HEK293 (cell line): ENCODE results near the gene IRX5.

Source experiments
- CTCF ChIA-PET: fragments of 350-600 bp; formaldehyde crosslinking; extraction: SDS; loops from one replicate; lab custom pipeline; 2021; ENCODE audit warnings: antibody characterized with exemption; lab: Yijun Ruan, JAX
- POLR2A ChIA-PET: fragments of 300-600 bp; formaldehyde crosslinking; extraction: SDS; loops from one replicate; lab custom pipeline; 2020; ENCODE audit warnings: antibody characterized with exemption, inconsistent platforms; lab: Yijun Ruan, JAX
- H3K27ac ChIP-seq: fragments of 200-500 bp; sonication (Bioruptor generic); 2 replicates; pipeline ENCODE4 v1.5.1; 2014; ENCODE audit warnings: low read depth, low read length, control low read depth, inconsistent platforms; ENCODE audit errors: extremely low read depth
- H3K36me3 ChIP-seq, 2 experiments: fragments of 200-500 bp in 1 of 2; sonication (Bioruptor generic) in 1 of 2; 1 replicate in 1 of 2; 2 replicates in 1 of 2; pipeline ENCODE4 v1.5.1; 2014 to 2017; ENCODE audit warnings: inconsistent platforms in 2 of 2, low read length in 2 of 2; ENCODE audit not compliant: control insufficient read depth in 2 of 2, insufficient read depth in 1 of 2
- H3K4me1 ChIP-seq: fragments of 200-500 bp; sonication (Bioruptor generic); 2 replicates; pipeline ENCODE4 v1.5.1; 2014; ENCODE audit warnings: mild to moderate bottlenecking, low read length, inconsistent platforms; ENCODE audit not compliant: control insufficient read depth, insufficient read depth
- H3K4me3 ChIP-seq: 2 replicates; pipeline ENCODE4 v1.5.1; 2011; ENCODE audit warnings: low read depth, mild to moderate bottlenecking, control low read depth, low read length, moderate library complexity
- H3K9me3 ChIP-seq: fragments of 200-500 bp; sonication (Bioruptor generic); 2 replicates; pipeline ENCODE4 v1.5.1; 2014; ENCODE audit warnings: low read depth, low read length, inconsistent platforms; ENCODE audit not compliant: control insufficient read depth, insufficient read depth
- BCL11A ChIP-seq: fragments of 450-650 bp; formaldehyde crosslinking; IDR thresholded peaks from 2 replicates; pipeline ENCODE4 v1.5.1; 2016; ENCODE audit warnings: low read depth, missing biosample characterization, missing genetic modification characterization
- IKZF3 ChIP-seq: fragments of 450-650 bp; IDR thresholded peaks from 2 replicates; pipeline ENCODE4 v1.5.0; 2018; ENCODE audit warnings: missing biosample characterization, mild to moderate bottlenecking, missing genetic modification characterization, moderate library complexity
- KLF16 ChIP-seq: fragments of 450-650 bp; formaldehyde crosslinking; IDR thresholded peaks from 2 replicates; pipeline ENCODE4 v1.5.1; 2017; ENCODE audit warnings: missing biosample characterization, missing genetic modification characterization
- MEIS1 ChIP-seq: sonication (generic); formaldehyde crosslinking; IDR thresholded peaks from 2 replicates; pipeline ENCODE4 v1.8.1; 2022; ENCODE audit warnings: missing genetic modification reagents, mild to moderate bottlenecking, borderline replicate concordance
- TCF7L2 ChIP-seq: IDR thresholded peaks from 2 replicates; pipeline ENCODE4 v1.6.1; 2011; ENCODE audit warnings: low read depth, mild to moderate bottlenecking, inconsistent platforms, low read length, moderate library complexity, borderline replicate concordance
- TRIM28 ChIP-seq: IDR thresholded peaks from 2 replicates; pipeline ENCODE4 v1.6.1; 2011; ENCODE audit warnings: low read length, control low read depth, borderline replicate concordance
- ZBTB20 ChIP-seq: fragments of 450-650 bp; formaldehyde crosslinking; IDR thresholded peaks from 2 replicates; pipeline ENCODE4 v1.5.1; 2016; ENCODE audit warnings: missing biosample characterization, missing genetic modification characterization
- ZBTB21 ChIP-seq: fragments of 450-650 bp; formaldehyde crosslinking; IDR thresholded peaks from 2 replicates; pipeline ENCODE4 v1.5.1; 2017; ENCODE audit warnings: missing biosample characterization, missing genetic modification characterization
- ZEB2 ChIP-seq: fragments of 450-650 bp; formaldehyde crosslinking; IDR thresholded peaks from 2 replicates; pipeline ENCODE4 v1.5.1; 2016; ENCODE audit warnings: missing biosample characterization, missing genetic modification characterization
- ZNF112 ChIP-seq: fragments of 450-650 bp; formaldehyde crosslinking; IDR thresholded peaks from 2 replicates; pipeline ENCODE4 v1.5.0; 2017; ENCODE audit warnings: missing biosample characterization, missing genetic modification characterization
- ZNF114 ChIP-seq: fragments of 450-650 bp; formaldehyde crosslinking; IDR thresholded peaks from 2 replicates; pipeline ENCODE4 v1.5.0; 2017; ENCODE audit warnings: missing biosample characterization, missing genetic modification characterization
- ZNF155 ChIP-seq: fragments of 450-650 bp; formaldehyde crosslinking; IDR thresholded peaks from 2 replicates; pipeline ENCODE4 v1.5.1; 2016; ENCODE audit warnings: missing biosample characterization, missing genetic modification characterization
- ZNF223 ChIP-seq: fragments of 450-650 bp; formaldehyde crosslinking; IDR thresholded peaks from 2 replicates; pipeline ENCODE4 v1.5.1; 2016; ENCODE audit warnings: missing biosample characterization, missing genetic modification characterization
- ZNF239 ChIP-seq: fragments of 450-650 bp; formaldehyde crosslinking; IDR thresholded peaks from 2 replicates; pipeline ENCODE4 v1.5.1; 2016; ENCODE audit warnings: missing biosample characterization, missing genetic modification characterization
- ZNF24 ChIP-seq: fragments of 450-650 bp; formaldehyde crosslinking; IDR thresholded peaks from 2 replicates; pipeline ENCODE4 v1.5.1; 2016; ENCODE audit warnings: missing biosample characterization, missing genetic modification characterization
- ZNF248 ChIP-seq: fragments of 450-650 bp; formaldehyde crosslinking; IDR thresholded peaks from 2 replicates; pipeline ENCODE4 v1.5.1; 2017; ENCODE audit warnings: missing biosample characterization, missing genetic modification characterization
- ZNF302 ChIP-seq: fragments of 450-650 bp; formaldehyde crosslinking; IDR thresholded peaks from 2 replicates; pipeline ENCODE4 v1.5.1; 2016; ENCODE audit warnings: missing biosample characterization, missing genetic modification characterization, low read depth
- ZNF391 ChIP-seq: fragments of 450-650 bp; formaldehyde crosslinking; IDR thresholded peaks from 2 replicates; pipeline ENCODE4 v1.5.1; 2016; ENCODE audit warnings: low read depth, missing biosample characterization, missing genetic modification characterization, borderline replicate concordance
- ZNF555 ChIP-seq: fragments of 450-650 bp; formaldehyde crosslinking; conservative IDR thresholded peaks from 2 replicates; pipeline ENCODE4 v1.5.1; 2017; ENCODE audit warnings: missing biosample characterization, mild to moderate bottlenecking, missing genetic modification characterization, inconsistent platforms
- ZNF670 ChIP-seq: fragments of 450-650 bp; formaldehyde crosslinking; IDR thresholded peaks from 2 replicates; pipeline ENCODE4 v1.5.1; 2016; ENCODE audit warnings: missing biosample characterization, missing genetic modification characterization, low read depth
- ZNF707 ChIP-seq: fragments of 450-650 bp; formaldehyde crosslinking; IDR thresholded peaks from 2 replicates; pipeline ENCODE4 v1.5.1; 2016; ENCODE audit warnings: missing biosample characterization, missing genetic modification characterization
- ZNF777 ChIP-seq: fragments of 450-650 bp; formaldehyde crosslinking; IDR thresholded peaks from 2 replicates; pipeline ENCODE4 v1.5.1; 2017; ENCODE audit warnings: missing biosample characterization, missing genetic modification characterization, borderline replicate concordance
- ZNF837 ChIP-seq: fragments of 450-650 bp; formaldehyde crosslinking; IDR thresholded peaks from 2 replicates; pipeline ENCODE4 v1.5.1; 2016; ENCODE audit warnings: missing biosample characterization, missing genetic modification characterization
- TF ChIP-seq, protein P1 (sequence below): fragments of 450-650 bp; formaldehyde crosslinking; IDR thresholded peaks from 2 replicates; pipeline ENCODE4 v1.5.1; 2016; ENCODE audit warnings: missing biosample characterization, missing genetic modification characterization
- TF ChIP-seq, protein P2 (sequence below): fragments of 450-650 bp; formaldehyde crosslinking; IDR thresholded peaks from 2 replicates; pipeline ENCODE4 v1.5.1; 2016; ENCODE audit warnings: missing biosample characterization, missing genetic modification characterization
- TF ChIP-seq, protein P3 (sequence below): fragments of 450-650 bp; formaldehyde crosslinking; IDR thresholded peaks from 2 replicates; pipeline ENCODE4 v1.5.1; 2017; ENCODE audit warnings: missing biosample characterization, missing genetic modification characterization
- TF ChIP-seq, protein P4 (sequence below): fragments of 450-650 bp; formaldehyde crosslinking; IDR thresholded peaks from 2 replicates; pipeline ENCODE4 v1.5.1; 2016; ENCODE audit warnings: missing biosample characterization, missing genetic modification characterization

The IRX5 gene

DNA sequence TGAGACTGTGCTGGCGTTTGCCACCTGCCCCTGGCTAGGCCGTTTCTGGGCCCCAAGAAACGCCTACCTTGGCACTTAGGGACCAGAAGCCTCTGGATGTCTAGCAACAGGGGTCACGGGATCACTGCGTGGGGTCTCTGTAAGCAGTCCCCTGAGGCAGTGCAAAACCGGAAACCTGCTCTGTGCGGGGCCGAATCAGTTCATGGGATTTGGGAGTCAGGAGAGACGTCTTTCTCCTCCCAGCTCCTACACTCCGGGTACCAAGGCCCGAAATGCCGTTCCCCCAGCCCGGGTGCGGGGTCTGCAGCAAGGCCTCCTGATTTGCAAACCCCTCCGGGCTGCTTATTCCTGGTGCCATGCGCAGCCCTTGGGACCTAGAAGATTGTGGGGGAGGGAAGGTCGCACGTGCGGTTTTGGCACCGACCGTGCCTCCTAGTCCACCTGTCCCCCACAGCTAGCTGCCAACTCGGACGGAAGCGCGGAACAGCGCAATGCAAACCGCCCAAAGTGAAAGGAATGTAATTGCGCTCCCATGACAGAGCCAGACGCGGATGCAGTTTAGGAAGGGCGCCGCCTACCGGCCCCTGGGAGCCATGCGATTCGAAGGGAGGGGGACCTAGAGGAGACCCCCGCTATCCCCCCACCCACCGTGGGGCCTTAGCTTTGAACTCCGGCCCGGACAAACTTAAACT is 6.5 kb downstream of the IRX5 start:
- TF ChIP-seq ZNF670 (no peak), ZNF707 (no peak), ZNF391 (no peak), ZNF777 (tag by site-specific recombination) (no peak), MEIS1 (no peak), ZNF248 (tag by site-specific recombination) (no peak), ZBTB21 (tag by site-specific recombination) (no peak)
- no peak overlapping the region for H3K27ac ChIP-seq
- no peak overlapping the region for H3K4me3 ChIP-seq
- no peaks in the 10 kb centered on the region for H3K9me3 ChIP-seq
- ChIA-PET POLR2A (no interaction called here), CTCF (interaction anchor here (0.6 kb wide), 1 partner anchor 10 kb away, joined by 3 read pairs; no protein-coding TSS in a partner anchor)
- H3K4me1 ChIP-seq: no peaks in the 10 kb centered on the region
- peaks cover 0 to 31% of the 10 kb centered on the region in 2 experiments; a peak in 1 of 3 replicates for H3K36me3 ChIP-seq

DNA sequence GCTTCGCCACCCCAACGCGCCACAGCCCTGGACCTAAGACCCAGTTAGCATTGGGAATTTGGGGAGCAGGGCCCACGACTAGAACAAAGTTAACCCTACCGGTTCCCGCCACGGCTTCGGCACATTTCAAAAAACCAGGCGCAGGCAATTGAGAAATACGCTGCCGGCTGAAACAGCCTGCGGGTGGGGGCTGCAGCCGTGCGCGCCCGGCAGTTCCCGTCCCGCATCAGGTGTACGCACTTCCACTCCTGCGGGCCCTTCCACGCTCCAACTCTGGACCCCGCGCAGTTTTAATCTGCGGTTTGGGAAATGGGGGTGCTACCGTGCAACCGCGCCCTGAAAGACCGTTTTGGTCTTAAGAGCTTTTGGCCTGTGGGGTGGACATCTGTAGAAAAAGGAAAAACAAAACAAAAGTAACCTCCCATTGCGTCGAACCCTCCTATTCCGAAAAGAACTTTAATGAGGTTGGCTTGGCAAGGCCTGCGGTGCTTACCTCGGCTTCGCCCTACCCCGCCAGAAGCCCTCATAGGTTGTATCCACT is 7.1 kb downstream of the IRX5 start:
- ChIA-PET POLR2A (no interaction called here), CTCF (no interaction called here)
- Histone ChIP-seq H3K36me3 (peaks cover 0 to 27% of the 10 kb centered on the region in 2 experiments; a peak in 1 of 3 replicates), H3K27ac (no peak overlapping the region), H3K9me3 (no peaks in the 10 kb centered on the region), H3K4me1 (no peaks in the 10 kb centered on the region), H3K4me3 (no peak overlapping the region)
- TF ChIP-seq, protein P1, sequence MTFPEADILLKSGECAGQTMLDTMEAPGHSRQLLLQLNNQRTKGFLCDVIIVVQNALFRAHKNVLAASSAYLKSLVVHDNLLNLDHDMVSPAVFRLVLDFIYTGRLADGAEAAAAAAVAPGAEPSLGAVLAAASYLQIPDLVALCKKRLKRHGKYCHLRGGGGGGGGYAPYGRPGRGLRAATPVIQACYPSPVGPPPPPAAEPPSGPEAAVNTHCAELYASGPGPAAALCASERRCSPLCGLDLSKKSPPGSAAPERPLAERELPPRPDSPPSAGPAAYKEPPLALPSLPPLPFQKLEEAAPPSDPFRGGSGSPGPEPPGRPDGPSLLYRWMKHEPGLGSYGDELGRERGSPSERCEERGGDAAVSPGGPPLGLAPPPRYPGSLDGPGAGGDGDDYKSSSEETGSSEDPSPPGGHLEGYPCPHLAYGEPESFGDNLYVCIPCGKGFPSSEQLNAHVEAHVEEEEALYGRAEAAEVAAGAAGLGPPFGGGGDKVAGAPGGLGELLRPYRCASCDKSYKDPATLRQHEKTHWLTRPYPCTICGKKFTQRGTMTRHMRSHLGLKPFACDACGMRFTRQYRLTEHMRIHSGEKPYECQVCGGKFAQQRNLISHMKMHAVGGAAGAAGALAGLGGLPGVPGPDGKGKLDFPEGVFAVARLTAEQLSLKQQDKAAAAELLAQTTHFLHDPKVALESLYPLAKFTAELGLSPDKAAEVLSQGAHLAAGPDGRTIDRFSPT (tag by site-specific recombination): no peak
- TF ChIP-seq, protein P2, sequence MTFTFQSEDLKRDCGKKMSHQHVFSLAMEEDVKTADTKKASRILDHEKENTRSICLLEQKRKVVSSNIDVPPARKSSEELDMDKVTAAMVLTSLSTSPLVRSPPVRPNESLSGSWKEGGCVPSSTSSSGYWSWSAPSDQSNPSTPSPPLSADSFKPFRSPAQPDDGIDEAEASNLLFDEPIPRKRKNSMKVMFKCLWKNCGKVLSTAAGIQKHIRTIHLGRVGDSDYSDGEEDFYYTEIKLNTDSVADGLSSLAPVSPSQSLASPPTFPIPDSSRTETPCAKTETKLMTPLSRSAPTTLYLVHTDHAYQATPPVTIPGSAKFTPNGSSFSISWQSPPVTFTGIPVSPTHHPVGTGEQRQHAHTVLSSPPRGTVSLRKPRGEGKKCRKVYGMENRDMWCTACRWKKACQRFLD (tag by site-specific recombination): no peak
- no peak for TF ChIP-seq ZNF239 (tag by site-specific recombination)
- TF ChIP-seq ZNF302 (tag by site-specific recombination): no peak
- no peak for TF ChIP-seq IKZF3 (tag by site-specific recombination)
- no peak for TF ChIP-seq BCL11A (tag by site-specific recombination)
- TF ChIP-seq ZNF112 (tag by site-specific recombination): no peak
- no peak for TF ChIP-seq ZNF155 (tag by site-specific recombination)
- no peak for TF ChIP-seq TCF7L2
- TF ChIP-seq ZNF555 (tag by site-specific recombination): no peak
- TF ChIP-seq TRIM28: no peak
- TF ChIP-seq, protein P3, sequence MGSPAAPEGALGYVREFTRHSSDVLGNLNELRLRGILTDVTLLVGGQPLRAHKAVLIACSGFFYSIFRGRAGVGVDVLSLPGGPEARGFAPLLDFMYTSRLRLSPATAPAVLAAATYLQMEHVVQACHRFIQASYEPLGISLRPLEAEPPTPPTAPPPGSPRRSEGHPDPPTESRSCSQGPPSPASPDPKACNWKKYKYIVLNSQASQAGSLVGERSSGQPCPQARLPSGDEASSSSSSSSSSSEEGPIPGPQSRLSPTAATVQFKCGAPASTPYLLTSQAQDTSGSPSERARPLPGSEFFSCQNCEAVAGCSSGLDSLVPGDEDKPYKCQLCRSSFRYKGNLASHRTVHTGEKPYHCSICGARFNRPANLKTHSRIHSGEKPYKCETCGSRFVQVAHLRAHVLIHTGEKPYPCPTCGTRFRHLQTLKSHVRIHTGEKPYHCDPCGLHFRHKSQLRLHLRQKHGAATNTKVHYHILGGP (tag by site-specific recombination): no peak
- TF ChIP-seq KLF16 (tag by site-specific recombination): no peak
- no peak for TF ChIP-seq ZNF114 (tag by site-specific recombination)
- no peak for TF ChIP-seq ZBTB20 (tag by site-specific recombination)
- TF ChIP-seq ZNF24 (tag by site-specific recombination): no peak
- TF ChIP-seq ZNF223 (tag by site-specific recombination): no peak
- TF ChIP-seq, protein P4, sequence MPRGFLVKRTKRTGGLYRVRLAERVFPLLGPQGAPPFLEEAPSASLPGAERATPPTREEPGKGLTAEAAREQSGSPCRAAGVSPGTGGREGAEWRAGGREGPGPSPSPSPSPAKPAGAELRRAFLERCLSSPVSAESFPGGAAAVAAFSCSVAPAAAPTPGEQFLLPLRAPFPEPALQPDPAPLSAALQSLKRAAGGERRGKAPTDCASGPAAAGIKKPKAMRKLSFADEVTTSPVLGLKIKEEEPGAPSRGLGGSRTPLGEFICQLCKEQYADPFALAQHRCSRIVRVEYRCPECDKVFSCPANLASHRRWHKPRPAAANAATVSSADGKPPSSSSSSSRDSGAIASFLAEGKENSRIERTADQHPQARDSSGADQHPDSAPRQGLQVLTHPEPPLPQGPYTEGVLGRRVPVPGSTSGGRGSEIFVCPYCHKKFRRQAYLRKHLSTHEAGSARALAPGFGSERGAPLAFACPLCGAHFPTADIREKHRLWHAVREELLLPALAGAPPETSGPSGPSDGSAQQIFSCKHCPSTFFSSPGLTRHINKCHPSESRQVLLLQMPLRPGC (tag by site-specific recombination): no peak
- TF ChIP-seq ZEB2: no peak
- TF ChIP-seq ZNF837 (tag by site-specific recombination): no peak
